HL-60 (cell line): Measurements from ENCODE around the gene SRSF4.

ENCODE experiments used
- CTCF ChIP-seq: IDR thresholded peaks from one replicate; pipeline ENCODE4 v1.5.1; 2011; ENCODE audit warnings: low read length, control low read depth, inconsistent platforms; ENCODE audit not compliant: insufficient read depth
- GABPA ChIP-seq: IDR thresholded peaks from 2 replicates; pipeline ENCODE4 v1.6.1; 2012; ENCODE audit warnings: low read depth
- POLR2AphosphoS5 ChIP-seq: IDR thresholded peaks from 2 replicates; pipeline ENCODE4 v1.6.1; 2012; ENCODE audit warnings: low read depth
- TF ChIP-seq, protein P1 (sequence below): IDR thresholded peaks from 2 replicates; pipeline ENCODE4 v1.6.1; 2012; ENCODE audit warnings: low read depth; ENCODE audit not compliant: insufficient replicate concordance

GRCh38 chr1:29117381-29117780, 64.3 kb downstream of the SRSF4 start:
- TF ChIP-seq CTCF (no peak), POLR2AphosphoS5 (no peak), GABPA (no peak)
- TF ChIP-seq, protein P1, sequence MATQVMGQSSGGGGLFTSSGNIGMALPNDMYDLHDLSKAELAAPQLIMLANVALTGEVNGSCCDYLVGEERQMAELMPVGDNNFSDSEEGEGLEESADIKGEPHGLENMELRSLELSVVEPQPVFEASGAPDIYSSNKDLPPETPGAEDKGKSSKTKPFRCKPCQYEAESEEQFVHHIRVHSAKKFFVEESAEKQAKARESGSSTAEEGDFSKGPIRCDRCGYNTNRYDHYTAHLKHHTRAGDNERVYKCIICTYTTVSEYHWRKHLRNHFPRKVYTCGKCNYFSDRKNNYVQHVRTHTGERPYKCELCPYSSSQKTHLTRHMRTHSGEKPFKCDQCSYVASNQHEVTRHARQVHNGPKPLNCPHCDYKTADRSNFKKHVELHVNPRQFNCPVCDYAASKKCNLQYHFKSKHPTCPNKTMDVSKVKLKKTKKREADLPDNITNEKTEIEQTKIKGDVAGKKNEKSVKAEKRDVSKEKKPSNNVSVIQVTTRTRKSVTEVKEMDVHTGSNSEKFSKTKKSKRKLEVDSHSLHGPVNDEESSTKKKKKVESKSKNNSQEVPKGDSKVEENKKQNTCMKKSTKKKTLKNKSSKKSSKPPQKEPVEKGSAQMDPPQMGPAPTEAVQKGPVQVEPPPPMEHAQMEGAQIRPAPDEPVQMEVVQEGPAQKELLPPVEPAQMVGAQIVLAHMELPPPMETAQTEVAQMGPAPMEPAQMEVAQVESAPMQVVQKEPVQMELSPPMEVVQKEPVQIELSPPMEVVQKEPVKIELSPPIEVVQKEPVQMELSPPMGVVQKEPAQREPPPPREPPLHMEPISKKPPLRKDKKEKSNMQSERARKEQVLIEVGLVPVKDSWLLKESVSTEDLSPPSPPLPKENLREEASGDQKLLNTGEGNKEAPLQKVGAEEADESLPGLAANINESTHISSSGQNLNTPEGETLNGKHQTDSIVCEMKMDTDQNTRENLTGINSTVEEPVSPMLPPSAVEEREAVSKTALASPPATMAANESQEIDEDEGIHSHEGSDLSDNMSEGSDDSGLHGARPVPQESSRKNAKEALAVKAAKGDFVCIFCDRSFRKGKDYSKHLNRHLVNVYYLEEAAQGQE, result no peak
